Suppressor macrophage (primary cell): ENCODE measurements around the gene FAAH2.
"Not testable (repeated sequence)": the region's sequence is repeated elsewhere in the genome, so short reads cannot be mapped to it uniquely, and the experiment has no call there.

Experiments
- DNase-seq, 4 experiments: peaks; one replicate each; pipeline ENCODE4 v3.0.0-alpha.2; 2020 to 2022
- total RNA-seq, 17 experiments: gene quantifications; one replicate each; lab custom pipeline; 2026; ENCODE audit warnings: mixed read lengths in 6 of 17, inconsistent platforms in 3 of 17; lab: John Stamatoyannopoulos, UW

FAAH2 gene
- total RNA-seq = 0 to 0.12 (median 0.05) reads per million in 17 experiments

- peak in 1 of 4 experiments; percentile 0 for DNase-seq
These were observed at the start of gene FAAH2 for GRCh38 chrX:57286507-57287251. Gene FAAH2 (plus strand): TSS chrX:57286706. CDS start chrX:57286826, 120 bp downstream.

- no peak for DNase-seq
These were observed 44.5 kb upstream of the FAAH2 start for GRCh38 chrX:57241967-57242366.

GRCh38 chrX:57251965-57252364, 34.5 kb upstream of the FAAH2 start:
- no peak for DNase-seq

GRCh38 chrX:57265126-57265525, 21.4 kb upstream of the FAAH2 start:
- no peak for DNase-seq

- DNase-seq = no peak
These were observed 20.2 kb upstream of the FAAH2 start for GRCh38 chrX:57266275-57266674.

- no peak for DNase-seq
These were observed 19.6 kb upstream of the FAAH2 start for GRCh38 chrX:57266871-57267270.

- DNase-seq = no peak
These were observed 19.2 kb upstream of the FAAH2 start for GRCh38 chrX:57267308-57267707.

- no peak for DNase-seq
These were observed 15.5 kb upstream of the FAAH2 start for GRCh38 chrX:57270980-57271379.

GRCh38 chrX:57282568-57282967, 3.9 kb upstream of the FAAH2 start:
- DNase-seq = no peak

- DNase-seq = no peak
These were observed 1.5 kb upstream of the FAAH2 start for GRCh38 chrX:57285001-57285400.

- DNase-seq = no peak
These were observed 2.6 kb downstream of the FAAH2 start for GRCh38 chrX:57289089-57289488.

GRCh38 chrX:57294961-57295360, 8.5 kb downstream of the FAAH2 start:
- DNase-seq = no peak

- not testable (repeated sequence) for DNase-seq
These were observed 9.2 kb downstream of the FAAH2 start for GRCh38 chrX:57295679-57296078.

- DNase-seq = no peak
These were observed 27.2 kb downstream of the FAAH2 start for GRCh38 chrX:57313583-57314215.

GRCh38 chrX:57329008-57329407, 42.5 kb downstream of the FAAH2 start:
- no peak for DNase-seq

- DNase-seq = not testable (repeated sequence)
These were observed 49.3 kb downstream of the FAAH2 start for GRCh38 chrX:57335790-57336189.

GRCh38 chrX:57353472-57354132, 67.1 kb downstream of the FAAH2 start:
- DNase-seq = no peak

- no peak for DNase-seq
These were observed 77.6 kb downstream of the FAAH2 start for GRCh38 chrX:57364145-57364544.

GRCh38 chrX:57366430-57366829, 79.9 kb downstream of the FAAH2 start:
- no peak for DNase-seq

- DNase-seq = no peak
These were observed 81.1 kb downstream of the FAAH2 start for GRCh38 chrX:57367649-57368048.

GRCh38 chrX:57368158-57368557, 81.7 kb downstream of the FAAH2 start:
- no peak for DNase-seq

- DNase-seq = no peak
These were observed 92.8 kb downstream of the FAAH2 start for GRCh38 chrX:57379296-57379695.

- no peak for DNase-seq
These were observed 93.7 kb downstream of the FAAH2 start for GRCh38 chrX:57380026-57380796.
